HG02678 (cell line): ENCODE data around the gene LMX1B.

ENCODE experiments used
- ATAC-seq: cut with Tn5 transposase; IDR thresholded peaks from one replicate; pipeline ENCODE4 v1.9.1; 2021; ENCODE audit warnings: mild to moderate bottlenecking, moderate library complexity; ENCODE audit not compliant: unreplicated experiment

LMX1B gene

GRCh38 chr9:126692759-126693427, 79.2 kb downstream of the LMX1B start:
- ATAC-seq = no peak

- no peak for ATAC-seq
Observed at GRCh38 chr9:126693428-126693944, 79.8 kb downstream of the LMX1B start.

GRCh38 chr9:126694206-126695081, 80.7 kb downstream of the LMX1B start:
- ATAC-seq = no peak

GRCh38 chr9:126695186-126695585, 81.5 kb downstream of the LMX1B start:
- ATAC-seq = no peak

- ATAC-seq = no peak
Observed at GRCh38 chr9:126695701-126696400, 82.1 kb downstream of the LMX1B start.

GRCh38 chr9:126696401-126697145, 82.8 kb downstream of the LMX1B start:
- no peak for ATAC-seq

GRCh38 chr9:126697330-126697729, 83.6 kb downstream of the LMX1B start:
- ATAC-seq = no peak

GRCh38 chr9:126698251-126698650, 84.5 kb downstream of the LMX1B start:
- ATAC-seq = no peak

- no peak for ATAC-seq
Observed at GRCh38 chr9:126698756-126699155, 85.0 kb downstream of the LMX1B start.

- ATAC-seq = no peak
Observed at GRCh38 chr9:126699401-126699881, 85.7 kb downstream of the LMX1B start.

GRCh38 chr9:126700296-126700695, 86.6 kb downstream of the LMX1B start:
- ATAC-seq = no peak

- no peak for ATAC-seq
Observed at GRCh38 chr9:126700903-126701812, 87.4 kb downstream of the LMX1B start.

- no peak for ATAC-seq
Observed at GRCh38 chr9:126701813-126702140, 88.0 kb downstream of the LMX1B start.

GRCh38 chr9:126702151-126703001, 88.6 kb downstream of the LMX1B start:
- ATAC-seq = no peak

GRCh38 chr9:126703002-126703865, 89.5 kb downstream of the LMX1B start:
- ATAC-seq = no peak

GRCh38 chr9:126703866-126704156, 90.1 kb downstream of the LMX1B start:
- no peak for ATAC-seq

- no peak for ATAC-seq
Observed at GRCh38 chr9:126704157-126704891, 90.6 kb downstream of the LMX1B start.
